MCF 10A (cell line): ENCODE results near the gene SRGAP3. TPM values are rescaled to one million over a fixed set of nuclear protein-coding genes. Genes with fewer than 3 reads are reported as not detected.

ENCODE experiments used
- BruUV-seq: library from RNA; stranded (reverse); fragments of 400-500 nt; replicated peaks from 2 replicates; lab custom pipeline; 2021; lab: Mats Ljungman, UMichigan
- CTCF ChIA-PET: fragments of 300-600 bp; sonication (Branson Sonifier 250); formaldehyde crosslinking; extraction: SDS; loops from one replicate; lab custom pipeline; 2021; ENCODE audit warnings: antibody characterized with exemption, inconsistent platforms; lab: Yijun Ruan, JAX
- POLR2A ChIA-PET: fragments of 300-600, 350-650 bp; sonication (Branson Sonifier 250); formaldehyde crosslinking; extraction: SDS; loops from one replicate; lab custom pipeline; 2020; ENCODE audit warnings: antibody characterized with exemption, inconsistent platforms; lab: Yijun Ruan, JAX
- DNase-seq: peaks from one replicate; pipeline ENCODE4 v3.0.0-alpha.2; 2018; ENCODE audit not compliant: unreplicated experiment
- H3K27ac Mint-ChIP-seq: one replicate; pipeline ENCODE4 v1.8.0; 2022; ENCODE audit warnings: mild to moderate bottlenecking, low read depth, mixed read lengths; ENCODE audit not compliant: unreplicated experiment
- H3K27me3 Mint-ChIP-seq: one replicate; pipeline ENCODE4 v1.8.0; 2022; ENCODE audit warnings: mixed read lengths; ENCODE audit not compliant: insufficient read depth, unreplicated experiment
- H3K36me3 Mint-ChIP-seq: one replicate; pipeline ENCODE4 v1.8.0; 2022; ENCODE audit warnings: mild to moderate bottlenecking, moderate library complexity, mixed read lengths; ENCODE audit not compliant: insufficient read depth, unreplicated experiment
- H3K4me1 Mint-ChIP-seq: one replicate; pipeline ENCODE4 v1.8.0; 2022; ENCODE audit warnings: mixed read lengths; ENCODE audit not compliant: insufficient read depth, unreplicated experiment
- H3K4me3 Mint-ChIP-seq: one replicate; pipeline ENCODE4 v1.8.0; 2022; ENCODE audit warnings: mild to moderate bottlenecking, moderate library complexity, mixed read lengths; ENCODE audit not compliant: unreplicated experiment
- H3K9me3 Mint-ChIP-seq: one replicate; pipeline ENCODE4 v1.8.0; 2022; ENCODE audit warnings: mixed read lengths; ENCODE audit not compliant: unreplicated experiment
- intact Hi-C: fragments of 100-400 bp; cut with micrococcal nuclease; formaldehyde crosslinking; loops from 2 replicates; pipeline ENCODE4 v1.14.1; 2022
- total RNA-seq: library from RNA; stranded (reverse); gene quantifications from 2 replicates; pipeline ENCODE4 v1.2.3, GENCODE V29; 2022
- TF ChIP-seq, protein P1 (sequence below): fragments of 200-600 bp; IDR thresholded peaks from one replicate; pipeline ENCODE4 v1.8.0; 2022; ENCODE audit warnings: antibody characterized with exemption, mild to moderate bottlenecking; ENCODE audit not compliant: unreplicated experiment

The SRGAP3 gene
- total RNA-seq, 1 experiment from 2014 or later = 19.8 TPM

DNA sequence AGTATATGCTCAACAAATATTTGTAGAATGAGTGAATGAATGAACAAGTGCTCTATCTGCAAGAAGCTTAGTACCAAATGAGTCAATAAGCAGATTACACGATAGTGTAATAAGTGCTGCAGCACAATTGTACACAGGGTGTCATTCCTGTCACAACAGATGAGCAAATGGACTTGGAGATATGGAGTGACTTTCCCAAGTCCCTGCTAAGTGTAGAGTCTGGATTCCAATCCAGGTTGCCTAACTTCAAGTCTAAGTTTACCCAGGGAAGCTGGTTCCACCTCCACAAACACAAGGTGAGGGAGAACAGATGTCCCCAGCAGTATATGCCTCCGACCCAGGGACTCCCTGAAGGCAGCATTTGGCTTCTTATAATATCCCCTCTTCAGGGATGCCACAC lies 208.4 kb downstream of the SRGAP3 start:
- no peaks in the 10 kb centered on the region for H3K9me3 Mint-ChIP-seq
- BruUV-seq = no TSS peak
- no peak overlapping the region for H3K27ac Mint-ChIP-seq
- ChIA-PET CTCF (interaction anchor here (0.6 to 1.3 kb wide), 3 partner anchors 209 to 376 kb away, joined by 3 read pairs; no protein-coding TSS in a partner anchor), POLR2A (no interaction called here)
- H3K4me1 Mint-ChIP-seq = no peaks in the 10 kb centered on the region
- TF ChIP-seq, protein P1, sequence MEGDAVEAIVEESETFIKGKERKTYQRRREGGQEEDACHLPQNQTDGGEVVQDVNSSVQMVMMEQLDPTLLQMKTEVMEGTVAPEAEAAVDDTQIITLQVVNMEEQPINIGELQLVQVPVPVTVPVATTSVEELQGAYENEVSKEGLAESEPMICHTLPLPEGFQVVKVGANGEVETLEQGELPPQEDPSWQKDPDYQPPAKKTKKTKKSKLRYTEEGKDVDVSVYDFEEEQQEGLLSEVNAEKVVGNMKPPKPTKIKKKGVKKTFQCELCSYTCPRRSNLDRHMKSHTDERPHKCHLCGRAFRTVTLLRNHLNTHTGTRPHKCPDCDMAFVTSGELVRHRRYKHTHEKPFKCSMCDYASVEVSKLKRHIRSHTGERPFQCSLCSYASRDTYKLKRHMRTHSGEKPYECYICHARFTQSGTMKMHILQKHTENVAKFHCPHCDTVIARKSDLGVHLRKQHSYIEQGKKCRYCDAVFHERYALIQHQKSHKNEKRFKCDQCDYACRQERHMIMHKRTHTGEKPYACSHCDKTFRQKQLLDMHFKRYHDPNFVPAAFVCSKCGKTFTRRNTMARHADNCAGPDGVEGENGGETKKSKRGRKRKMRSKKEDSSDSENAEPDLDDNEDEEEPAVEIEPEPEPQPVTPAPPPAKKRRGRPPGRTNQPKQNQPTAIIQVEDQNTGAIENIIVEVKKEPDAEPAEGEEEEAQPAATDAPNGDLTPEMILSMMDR = no peak
- DNase-seq = peak; percentile 4
- H3K4me3 Mint-ChIP-seq = no peak overlapping the region
- intact Hi-C loops = no loop called here
- H3K27me3 Mint-ChIP-seq = no peaks in the 10 kb centered on the region
- peaks cover 23% of the 10 kb centered on the region for H3K36me3 Mint-ChIP-seq

DNA sequence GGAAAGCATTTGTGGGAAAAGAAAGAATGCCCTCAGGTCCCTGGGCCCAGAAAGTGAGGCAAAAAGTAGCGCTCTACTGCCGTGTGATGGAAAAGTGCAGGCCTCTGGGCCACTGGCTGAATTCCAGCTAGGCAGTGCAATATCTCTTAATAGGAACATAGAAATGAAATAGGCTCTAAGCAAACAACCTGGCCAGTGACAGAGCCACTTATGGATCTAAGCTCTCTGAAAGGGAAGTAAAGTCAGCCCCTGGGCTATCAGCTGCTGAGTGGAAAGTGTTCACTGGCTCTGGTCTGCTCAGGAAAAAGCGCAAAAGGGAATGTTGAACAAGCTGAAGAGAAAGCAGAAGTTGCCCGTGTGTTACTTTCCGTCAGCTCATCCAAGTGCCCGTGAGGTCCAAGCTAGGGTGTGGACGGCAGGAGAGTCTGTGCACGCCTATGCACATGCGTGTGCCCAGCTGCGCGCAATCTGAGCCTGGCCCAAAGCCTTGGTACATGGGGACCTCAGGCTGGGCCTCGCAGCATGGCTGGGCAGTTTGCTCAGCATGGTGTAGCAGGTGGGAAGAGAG lies 212.2 kb downstream of the SRGAP3 start:
- Mint-ChIP-seq H3K27me3 (no peaks in the 10 kb centered on the region), H3K4me1 (no peaks in the 10 kb centered on the region), H3K9me3 (no peaks in the 10 kb centered on the region), H3K27ac (no peak overlapping the region), H3K4me3 (no peak overlapping the region), H3K36me3 (peaks cover 18% of the 10 kb centered on the region)
- no TSS peak for BruUV-seq
- intact Hi-C loops = no loop called here
- CTCF ChIA-PET = interaction anchor here (0.5 to 1.3 kb wide), 3 partner anchors 216 to 266 kb away, joined by 3 to 4 read pairs (median 4); no protein-coding TSS in a partner anchor
- DNase-seq = no peak
- TF ChIP-seq, protein P1 = no peak
- POLR2A ChIA-PET = interaction anchor here (1.5 to 1.6 kb wide), 2 partner anchors 212 to 265 kb away, joined by 5 read pairs; partner anchors contain the start of gene SRGAP3

DNA sequence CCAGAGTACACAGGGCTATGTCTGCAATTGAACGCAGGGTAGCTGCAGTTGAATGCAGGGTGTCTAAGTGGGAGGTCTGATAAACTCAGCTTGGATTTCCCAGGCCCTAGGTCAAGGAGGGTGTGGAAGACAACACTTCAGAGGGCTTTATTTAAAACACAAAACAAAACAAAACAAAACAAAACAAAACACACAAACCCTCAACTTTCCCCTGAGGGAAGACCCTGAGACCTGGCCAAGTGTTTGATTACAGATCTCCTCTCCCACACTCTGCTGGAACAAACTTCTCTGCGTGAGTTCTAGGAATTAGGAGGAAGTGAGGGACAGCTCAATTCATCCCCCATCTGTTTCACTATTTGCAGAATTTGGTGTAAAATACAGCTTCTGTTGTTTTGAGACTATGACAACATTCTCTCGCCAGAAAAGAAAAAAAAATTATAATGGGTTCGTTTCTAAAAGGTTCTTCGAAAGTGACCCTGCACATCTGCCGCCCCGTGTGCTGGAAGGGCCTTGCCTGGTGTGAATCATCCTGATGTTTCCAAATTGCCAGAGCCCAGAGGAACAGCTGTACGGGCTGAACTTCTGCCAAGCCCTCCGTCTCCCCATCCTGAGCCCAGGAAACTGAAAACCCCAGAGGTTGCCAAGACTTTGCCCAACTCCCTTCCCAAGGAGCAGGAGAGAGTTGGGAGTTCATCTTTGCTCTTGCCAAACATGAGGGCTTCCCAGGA lies 212.9 kb downstream of the SRGAP3 start:
- ChIA-PET POLR2A (interaction anchor here (0.6 to 1.6 kb wide), 5 partner anchors 13 to 313 kb away, joined by 3 to 5 read pairs (median 4); partner anchors contain the start of gene SRGAP3), CTCF (interaction anchor here (0.5 to 1.3 kb wide), 3 partner anchors 216 to 266 kb away, joined by 3 to 4 read pairs (median 4); no protein-coding TSS in a partner anchor)
- BruUV-seq = no TSS peak
- intact Hi-C loops = no loop called here
- H3K9me3 Mint-ChIP-seq = no peaks in the 10 kb centered on the region
- peaks cover 11% of the 10 kb centered on the region for H3K36me3 Mint-ChIP-seq
- TF ChIP-seq, protein P1 = no peak
- H3K4me1 Mint-ChIP-seq = no peaks in the 10 kb centered on the region
- peak; percentile 84 for DNase-seq
- H3K27ac Mint-ChIP-seq = no peak overlapping the region
- H3K27me3 Mint-ChIP-seq = no peaks in the 10 kb centered on the region
- H3K4me3 Mint-ChIP-seq = no peak overlapping the region

- no peaks in the 10 kb centered on the region for H3K27me3 Mint-ChIP-seq
- BruUV-seq = no TSS peak
- no peak overlapping the region for H3K4me3 Mint-ChIP-seq
- no peaks in the 10 kb centered on the region for H3K9me3 Mint-ChIP-seq
- intact Hi-C loops = no loop called here
- no peak overlapping the region for H3K27ac Mint-ChIP-seq
- H3K4me1 Mint-ChIP-seq = no peaks in the 10 kb centered on the region
- peaks cover 12% of the 10 kb centered on the region for H3K36me3 Mint-ChIP-seq
- CTCF ChIA-PET = no interaction called here
- TF ChIP-seq, protein P1 = no peak
- POLR2A ChIA-PET = interaction anchor here (0.6 to 1.6 kb wide), 4 partner anchors 14 to 312 kb away, joined by 3 to 5 read pairs (median 4); partner anchors contain the start of gene SRGAP3
- DNase-seq = no peak
Measured at GRCh38 chr3:9035961-9036360, 213.5 kb downstream of the SRGAP3 start.
